G401 (cell line): ENCODE data around the gene SRSF4. TPM values are rescaled to one million over a fixed set of nuclear protein-coding genes. Genes with fewer than 3 reads are reported as not detected.
"Not testable (repeated sequence)": the region's sequence is repeated elsewhere in the genome, so short reads cannot be mapped to it uniquely, and the experiment has no call there.

Experiments
- DNase-seq: peaks from one replicate; pipeline ENCODE4 v3.0.0-alpha.2; 2015; ENCODE audit warnings: low spot score
- in situ Hi-C: cut with HindIII; loops from 2 replicates; pipeline ENCODE4 v1.10.0; 2016; ENCODE audit warnings: low sequenced_read_pairs, mixed read lengths
- total RNA-seq: library from RNA; depleted of rRNA; stranded (reverse); fragments of >200 nt; shearing (Covaris generic); gene quantifications from 2 replicates; pipeline ENCODE4 v1.2.3, GENCODE V29; 2014

The SRSF4 gene
- total RNA-seq, 1 experiment from 2014 or later, result 39.5 TPM

DNA sequence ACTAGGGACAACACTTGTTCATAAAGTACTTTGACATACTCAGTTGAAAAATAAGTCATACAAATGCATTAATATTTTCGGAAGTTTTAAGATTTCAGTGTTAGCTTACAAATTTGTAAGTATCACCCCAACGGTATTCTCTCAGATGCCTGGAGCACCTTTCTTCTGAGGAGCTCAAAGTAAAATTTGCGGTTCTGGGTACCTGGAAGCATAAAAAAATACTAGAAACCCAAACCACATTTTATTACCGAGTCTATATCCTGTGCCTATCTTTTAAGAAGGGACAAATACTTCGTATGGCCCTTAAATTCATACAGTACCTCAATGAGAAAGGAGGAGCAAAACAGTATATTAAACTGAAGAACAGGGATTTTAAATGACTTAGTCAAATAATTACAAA is 10.2 kb downstream of the SRSF4 start:
- in situ Hi-C loops, result no loop called here
- no peak for DNase-seq

- DNase-seq, result peak; percentile 19
- in situ Hi-C loops, result no loop called here
Observed at GRCh38 chr1:29171089-29171488, 10.6 kb downstream of the SRSF4 start.

DNA sequence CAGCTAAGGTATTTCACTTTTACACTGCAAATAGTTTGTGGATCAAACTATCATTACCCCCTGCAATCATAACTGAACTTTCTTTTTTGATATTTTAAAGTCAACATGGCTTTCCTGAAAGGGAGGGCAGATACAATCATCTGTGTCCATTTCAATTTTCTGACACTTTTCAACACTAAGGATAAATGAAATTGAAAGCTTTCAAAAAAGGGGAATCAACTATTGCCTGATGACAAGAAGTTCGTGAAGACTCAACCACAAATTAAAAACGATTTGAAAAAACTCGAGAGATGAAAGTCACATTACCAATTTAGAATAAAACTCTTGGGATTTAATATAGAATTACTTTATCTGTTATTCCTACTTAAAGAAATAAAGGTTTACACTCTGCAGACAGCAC is 11.7 kb downstream of the SRSF4 start:
- in situ Hi-C loops, result no loop called here
- DNase-seq, result no peak

DNA sequence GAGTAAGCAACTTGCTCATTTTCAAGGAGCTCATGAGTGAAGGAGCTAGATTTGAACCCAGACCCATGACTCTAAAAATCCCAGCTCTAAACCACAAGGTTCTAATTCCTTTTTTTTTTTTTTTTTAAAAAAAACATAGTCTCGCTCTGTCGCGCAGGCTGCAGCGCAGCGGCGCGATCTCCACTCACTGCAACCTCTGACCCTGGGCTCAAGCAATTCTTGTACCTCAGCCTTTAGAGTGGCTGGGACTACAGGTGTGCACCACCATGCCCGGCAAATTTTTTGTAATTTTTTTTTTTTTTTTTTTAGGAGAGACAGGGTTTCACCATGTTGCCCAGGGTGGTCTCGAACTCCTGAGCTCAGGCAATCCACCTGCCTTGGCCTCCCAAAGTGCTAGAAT is 13.8 kb downstream of the SRSF4 start:
- in situ Hi-C loops, result no loop called here
- no peak for DNase-seq

DNA sequence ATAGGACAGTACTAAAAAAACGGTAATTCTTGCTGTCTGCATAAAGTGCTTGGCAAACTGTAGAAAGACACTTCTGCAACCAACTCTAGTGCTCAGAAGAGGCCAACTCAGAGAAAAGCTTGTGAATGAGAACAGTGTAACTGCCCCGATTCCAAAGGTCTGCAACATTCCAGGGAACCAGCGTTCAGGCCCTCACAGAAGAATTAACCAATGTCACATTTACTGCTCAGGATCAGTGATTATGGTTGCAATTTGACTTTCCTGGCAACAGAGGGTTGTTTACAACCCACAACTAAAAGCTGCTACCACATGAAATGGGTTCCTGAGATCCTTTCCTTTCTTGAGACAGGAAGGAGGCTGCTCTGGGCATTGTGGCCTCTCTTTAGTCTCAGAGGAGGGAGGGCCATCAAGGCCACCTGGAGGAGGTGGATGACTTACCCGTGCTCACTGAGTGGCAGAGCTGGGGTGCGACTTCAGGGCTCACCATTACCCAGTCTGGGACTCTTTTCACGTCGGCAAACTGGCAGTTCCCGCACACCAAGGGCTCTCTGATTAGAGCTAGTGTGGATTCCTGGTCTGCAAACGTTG is 15.3 kb downstream of the SRSF4 start:
- in situ Hi-C loops, result no loop called here
- DNase-seq, result no peak

DNA sequence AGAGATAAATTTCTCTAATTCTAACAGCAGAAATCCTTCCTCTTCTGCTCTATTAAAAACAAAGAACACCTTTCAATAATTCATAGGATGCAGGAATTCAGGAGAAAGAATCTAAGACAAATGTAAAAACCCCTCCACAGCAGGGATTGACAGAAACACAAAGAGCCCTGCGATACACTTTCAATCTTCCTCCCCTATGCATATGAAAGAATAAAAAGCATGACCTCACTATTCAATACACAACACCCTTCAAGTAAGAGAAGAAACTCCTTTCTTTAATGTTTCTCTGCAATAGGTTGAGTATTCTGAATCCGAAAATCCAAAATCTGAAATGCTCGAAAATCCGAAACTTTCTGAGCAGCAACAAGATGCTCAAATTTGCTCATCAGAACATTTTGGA is 17.1 kb downstream of the SRSF4 start:
- in situ Hi-C loops, result no loop called here
- DNase-seq, result no peak

- DNase-seq, result peak; percentile 34
- in situ Hi-C loops, result no loop called here
Observed at GRCh38 chr1:29162476-29163138, 19.1 kb downstream of the SRSF4 start.

- in situ Hi-C loops, result no loop called here
- DNase-seq, result no peak
Observed at GRCh38 chr1:29162025-29162424, 19.7 kb downstream of the SRSF4 start.

DNA sequence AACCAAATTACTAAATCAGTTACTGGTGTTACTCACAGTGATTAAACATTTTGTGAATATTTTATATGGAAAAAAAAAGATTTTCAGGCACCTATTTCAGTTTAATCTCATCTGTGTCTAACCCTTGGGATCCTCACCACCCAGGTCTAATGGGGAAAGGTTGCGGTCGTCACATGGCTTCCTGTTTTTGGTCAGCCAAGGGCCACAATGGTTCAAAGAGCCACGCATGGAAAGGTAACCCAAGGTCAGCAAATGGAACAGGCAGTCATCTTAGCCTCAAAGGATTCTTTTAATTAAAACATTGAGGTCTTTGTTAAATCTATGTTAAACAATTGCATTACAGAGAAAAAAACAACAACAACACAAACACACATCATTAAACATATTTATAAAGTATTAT is 21.9 kb downstream of the SRSF4 start:
- in situ Hi-C loops, result no loop called here
- no peak for DNase-seq

- DNase-seq, result no peak
- in situ Hi-C loops, result no loop called here
Observed at GRCh38 chr1:29157269-29157601, 24.5 kb downstream of the SRSF4 start.

- DNase-seq, result no peak
- in situ Hi-C loops, result no loop called here
Observed at GRCh38 chr1:29156543-29157268, 25.0 kb downstream of the SRSF4 start.

DNA sequence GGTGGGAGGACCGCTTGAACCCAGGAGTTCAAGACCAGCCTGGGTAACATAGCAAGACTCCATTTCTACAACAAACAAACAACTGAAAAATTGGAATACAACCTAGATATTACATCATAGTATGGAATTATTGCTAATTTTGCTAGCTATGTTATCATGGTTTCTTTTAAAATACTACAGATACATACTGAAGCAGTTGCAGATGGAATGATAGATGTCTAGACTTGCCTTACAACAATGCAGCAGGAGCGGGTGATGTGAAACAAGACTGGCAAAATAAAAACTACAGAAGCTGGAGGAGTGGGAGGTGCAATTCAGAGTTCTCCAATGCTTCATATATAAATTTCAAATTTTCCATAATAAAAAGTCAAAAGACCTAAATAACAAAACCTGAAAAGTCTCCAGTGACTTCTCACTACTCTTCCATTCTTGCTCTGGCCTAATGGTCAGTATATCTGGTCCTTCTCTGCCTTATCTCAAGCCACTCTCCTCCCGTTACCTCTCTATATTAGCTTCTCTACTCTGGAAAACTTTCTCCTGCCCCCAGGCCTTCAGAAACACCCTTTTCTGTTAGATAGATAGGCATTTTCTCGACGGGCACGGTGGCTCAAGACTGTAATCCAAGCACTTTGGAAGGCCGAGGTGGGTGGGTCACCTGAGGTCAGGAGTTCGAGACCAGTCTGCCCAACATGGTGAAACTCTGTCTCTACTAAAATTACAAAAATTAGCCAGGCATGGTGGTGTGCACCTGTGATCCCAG is 29.5 kb downstream of the SRSF4 start:
- in situ Hi-C loops, result no loop called here
- no peak for DNase-seq

DNA sequence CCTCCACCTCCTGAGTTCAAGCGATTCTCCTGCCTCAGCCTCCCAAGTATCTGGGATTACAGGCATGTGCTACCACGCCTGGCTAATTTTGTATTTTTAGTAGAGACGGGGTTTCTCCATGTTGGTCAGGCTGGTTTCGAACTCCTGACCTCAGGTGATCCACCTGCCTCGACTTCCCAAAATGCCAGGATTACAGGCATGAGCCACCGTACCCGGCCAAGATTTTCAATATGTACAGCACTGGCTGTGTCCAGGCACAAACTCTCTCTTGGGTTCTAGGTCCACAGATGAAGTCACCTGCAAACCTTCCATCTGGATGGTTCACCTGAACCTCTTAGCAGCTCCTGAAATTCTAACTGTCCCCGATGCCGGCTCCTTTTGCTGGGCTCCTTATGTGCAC is 31.4 kb downstream of the SRSF4 start:
- in situ Hi-C loops, DNase-seq: not testable (repeated sequence)

- in situ Hi-C loops, result no loop called here
Observed at GRCh38 chr1:29148656-29149491, 32.8 kb downstream of the SRSF4 start.

GRCh38 chr1:29145739-29146437 is 35.8 kb downstream of the SRSF4 start:
- no peak for DNase-seq
- in situ Hi-C loops, result no loop called here

More at GRCh38 chr1:29148656-29149491, 32.8 kb downstream of the SRSF4 start:
- DNase-seq, result no peak

- no peak for DNase-seq
- in situ Hi-C loops, result no loop called here
Observed at GRCh38 chr1:29144178-29144577, 37.5 kb downstream of the SRSF4 start.

DNA sequence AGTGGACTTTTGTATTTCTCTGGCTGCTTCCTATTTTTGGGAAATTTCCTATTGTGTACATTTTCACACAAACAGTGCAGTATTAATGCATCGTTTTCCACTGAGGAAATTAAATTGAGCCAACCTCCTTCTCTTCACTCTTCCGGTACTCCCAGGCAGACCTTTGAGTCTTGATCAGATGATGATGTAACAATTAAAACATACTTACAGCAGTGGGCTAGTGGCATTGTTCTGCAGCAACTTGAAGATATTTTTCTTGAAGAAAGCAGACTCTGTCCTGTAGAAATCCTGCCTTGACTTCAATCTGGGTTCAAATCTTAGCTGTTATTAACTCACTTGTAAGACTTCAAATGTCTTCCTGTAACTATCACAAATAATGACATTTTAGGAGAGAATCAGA is 39.0 kb downstream of the SRSF4 start:
- in situ Hi-C loops, result no loop called here
- DNase-seq, result no peak

GRCh38 chr1:29136391-29136915 is 45.2 kb downstream of the SRSF4 start:
- in situ Hi-C loops, result no loop called here
- no peak for DNase-seq

- no peak for DNase-seq
- in situ Hi-C loops, result no loop called here
Observed at GRCh38 chr1:29134695-29135028, 47.0 kb downstream of the SRSF4 start.
